ENCODE results near the gene SLIT3. TPM values are rescaled to one million over a fixed set of nuclear protein-coding genes. Genes with fewer than 3 reads are reported as not detected.

SLIT3 gene
- total and polyA plus RNA-seq, 2 experiments from 2014 or later, result 58.4 to 96.7 TPM

DNA sequence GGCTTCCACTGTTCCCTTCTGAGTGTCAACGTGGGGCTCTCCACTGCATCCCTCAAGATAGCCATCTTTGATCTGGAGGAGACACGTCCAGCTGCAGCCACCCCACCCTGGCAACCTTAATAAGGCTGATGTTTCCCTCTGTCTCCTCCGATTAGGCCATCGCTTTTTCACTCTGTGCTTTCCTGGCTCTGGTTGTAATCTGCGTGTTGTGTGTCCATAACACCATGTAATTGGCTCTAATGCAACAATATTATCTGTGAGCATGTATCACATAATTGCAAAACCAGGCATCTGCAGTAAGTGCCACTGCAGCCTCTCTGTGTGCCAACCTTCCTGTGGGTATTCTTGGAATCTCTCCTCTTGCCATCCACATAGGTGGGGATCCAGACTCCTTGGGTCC is 471.9 kb downstream of the SLIT3 start:
- 94% methylated on average over 5 of the region's 5 CpGs for WGBS (ENCODE audit: low lambda C conversion rate, missing lambda C conversion rate)
- no peaks in the 10 kb centered on the region for H3K9me3 ChIP-seq (ENCODE audit: low read depth)
- TF ChIP-seq CTCF (IDR thresholded peaks at IDR 0.05; ENCODE audit: poor library complexity) (no peak), EZH2 (IDR thresholded peaks at IDR 0.05; ENCODE audit: borderline replicate concordance) (no peak), EZH2phosphoT487 (IDR thresholded peaks at IDR 0.05; ENCODE audit: low read depth, severe bottlenecking, unreplicated experiment) (no peak)
- H3K27me3 ChIP-seq, result no peaks in the 10 kb centered on the region
- no peaks in the 10 kb centered on the region for H3K9me2 ChIP-seq (replicated peaks; ENCODE audit: insufficient read depth)
- no peaks in the 10 kb centered on the region for H3K36me3 ChIP-seq (replicated peaks; ENCODE audit: insufficient read depth, low read depth)
- H3K79me2 ChIP-seq, result no peaks in the 10 kb centered on the region
- no peak for DNase-seq (ENCODE audit: low spot score)
- H3K4me2 ChIP-seq, result no peak overlapping the region
- H3K4me1 ChIP-seq (ENCODE audit: insufficient read depth), result peaks cover 7% of the 10 kb centered on the region
- H2AFZ ChIP-seq, result no peak overlapping the region
- no peak overlapping the region for H3K4me3 ChIP-seq
- no peaks in the 10 kb centered on the region for H4K20me1 ChIP-seq (ENCODE audit: insufficient read depth, poor library complexity, severe bottlenecking)
- H3K27ac ChIP-seq, result no peak overlapping the region

DNA sequence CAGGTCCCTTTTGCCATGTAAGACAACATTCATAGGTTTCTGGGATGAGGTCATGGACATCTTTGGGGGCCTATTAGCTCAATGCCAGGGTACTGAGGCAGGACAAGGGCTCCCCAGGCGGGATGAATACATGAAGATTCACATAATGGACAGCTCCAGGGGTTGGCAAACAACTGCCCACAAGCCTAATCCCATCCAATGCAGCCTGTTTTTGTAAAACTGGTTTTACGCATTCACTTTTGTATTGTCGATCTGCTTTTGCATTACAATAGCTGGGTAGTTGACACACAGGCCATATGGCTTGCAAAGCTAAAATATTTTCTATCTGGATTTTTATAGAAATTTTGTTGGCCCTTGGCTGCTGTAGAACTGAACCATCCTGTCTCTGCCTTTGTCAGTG is 473.3 kb downstream of the SLIT3 start:
- Histone ChIP-seq H3K36me3 (replicated peaks; ENCODE audit: insufficient read depth, low read depth) (no peaks in the 10 kb centered on the region), H3K27ac (no peak overlapping the region), H2AFZ (no peak overlapping the region), H3K4me3 (no peak overlapping the region), H3K79me2 (no peaks in the 10 kb centered on the region), H4K20me1 (ENCODE audit: insufficient read depth, poor library complexity, severe bottlenecking) (no peaks in the 10 kb centered on the region), H3K4me2 (no peak overlapping the region), H3K27me3 (no peaks in the 10 kb centered on the region), H3K4me1 (ENCODE audit: insufficient read depth) (peaks cover 7% of the 10 kb centered on the region), H3K9me2 (replicated peaks; ENCODE audit: insufficient read depth) (no peaks in the 10 kb centered on the region), H3K9me3 (ENCODE audit: low read depth) (no peaks in the 10 kb centered on the region)
- TF ChIP-seq EZH2 (IDR thresholded peaks at IDR 0.05; ENCODE audit: borderline replicate concordance) (no peak), CTCF (IDR thresholded peaks at IDR 0.05; ENCODE audit: poor library complexity) (no peak), EZH2phosphoT487 (IDR thresholded peaks at IDR 0.05; ENCODE audit: low read depth, severe bottlenecking, unreplicated experiment) (no peak)
- WGBS (ENCODE audit: low lambda C conversion rate, missing lambda C conversion rate), result 92% methylated on average over 3 of the region's 3 CpGs
- no peak for DNase-seq (ENCODE audit: low spot score)

DNA sequence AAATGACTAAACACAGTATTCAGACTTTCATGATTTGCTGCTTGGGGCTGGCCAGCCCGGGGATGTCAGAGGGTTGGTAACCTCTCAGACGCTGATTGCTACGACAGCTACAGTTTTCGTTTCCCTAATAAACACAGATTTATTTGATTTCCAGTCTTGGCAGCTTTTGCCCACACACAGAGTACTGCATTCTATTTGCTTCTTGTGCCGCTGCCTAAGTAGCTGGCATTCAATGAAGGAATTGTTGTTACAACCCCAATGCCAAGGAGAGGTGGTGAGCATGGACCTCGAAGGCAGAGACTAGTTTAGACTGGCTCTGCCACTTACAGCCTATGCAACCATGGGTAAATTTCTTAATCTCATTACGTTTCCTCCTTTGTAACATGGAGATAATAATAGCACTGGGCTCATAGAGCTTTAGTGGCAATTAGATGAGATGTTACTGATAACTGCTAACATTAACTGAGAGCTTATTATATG is 474.7 kb downstream of the SLIT3 start:
- no peaks in the 10 kb centered on the region for H3K9me2 ChIP-seq (replicated peaks; ENCODE audit: insufficient read depth)
- peaks cover 12% of the 10 kb centered on the region for H3K4me1 ChIP-seq (ENCODE audit: insufficient read depth)
- H2AFZ ChIP-seq, result no peak overlapping the region
- WGBS (ENCODE audit: low lambda C conversion rate, missing lambda C conversion rate), result 71% methylated on average over 7 of the region's 7 CpGs
- no peak for TF ChIP-seq CTCF (IDR thresholded peaks at IDR 0.05; ENCODE audit: poor library complexity)
- no peak for TF ChIP-seq EZH2phosphoT487 (IDR thresholded peaks at IDR 0.05; ENCODE audit: low read depth, severe bottlenecking, unreplicated experiment)
- TF ChIP-seq EZH2 (IDR thresholded peaks at IDR 0.05; ENCODE audit: borderline replicate concordance), result no peak
- no peaks in the 10 kb centered on the region for H3K9me3 ChIP-seq (ENCODE audit: low read depth)
- H3K27ac ChIP-seq, result no peak overlapping the region
- H3K27me3 ChIP-seq, result no peaks in the 10 kb centered on the region
- no peaks in the 10 kb centered on the region for H4K20me1 ChIP-seq (ENCODE audit: insufficient read depth, poor library complexity, severe bottlenecking)
- H3K36me3 ChIP-seq (replicated peaks; ENCODE audit: insufficient read depth, low read depth), result no peaks in the 10 kb centered on the region
- H3K4me3 ChIP-seq, result no peak overlapping the region
- no peaks in the 10 kb centered on the region for H3K79me2 ChIP-seq
- no peak for DNase-seq (ENCODE audit: low spot score)
- H3K4me2 ChIP-seq, result no peak overlapping the region
